NCI-H2171 (cell line): ENCODE measurements around the gene SGPP2.

ENCODE experiments used
- DNase-seq: peaks from one replicate; lab custom pipeline; 2025; lab: John Stamatoyannopoulos, UW

The SGPP2 gene

DNA sequence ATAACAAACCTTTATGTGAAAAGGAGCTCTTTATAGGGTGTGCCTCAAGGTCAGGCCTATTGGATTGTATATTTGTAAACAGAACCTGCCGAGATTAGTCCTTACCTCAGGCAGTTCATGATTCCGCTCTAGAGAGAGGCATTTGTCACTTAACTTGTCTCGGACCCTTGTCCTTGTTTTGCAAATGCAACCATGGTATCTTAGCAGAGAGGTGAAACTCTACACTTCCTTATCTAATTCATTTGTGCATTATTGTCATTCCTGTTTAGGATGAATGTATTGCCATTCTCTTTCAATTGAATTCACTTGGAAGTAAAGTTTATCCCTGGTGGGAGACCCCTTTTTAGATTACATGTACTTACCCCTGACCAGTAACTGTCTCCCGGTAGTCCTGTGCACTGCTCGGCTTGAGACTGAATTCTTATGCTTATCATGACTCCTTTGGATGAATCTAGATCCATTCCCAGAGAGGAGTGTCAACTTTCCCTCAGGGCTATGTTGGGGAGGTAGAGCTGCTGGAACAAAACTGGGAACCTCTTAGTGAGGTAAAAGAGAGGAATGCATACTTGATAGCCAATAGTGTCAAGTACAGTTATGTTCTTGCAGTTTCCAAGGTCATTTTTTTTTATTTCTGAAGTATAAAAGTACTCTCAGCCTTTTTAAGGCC is 46.6 kb downstream of the SGPP2 start:
- no peak for DNase-seq

DNA sequence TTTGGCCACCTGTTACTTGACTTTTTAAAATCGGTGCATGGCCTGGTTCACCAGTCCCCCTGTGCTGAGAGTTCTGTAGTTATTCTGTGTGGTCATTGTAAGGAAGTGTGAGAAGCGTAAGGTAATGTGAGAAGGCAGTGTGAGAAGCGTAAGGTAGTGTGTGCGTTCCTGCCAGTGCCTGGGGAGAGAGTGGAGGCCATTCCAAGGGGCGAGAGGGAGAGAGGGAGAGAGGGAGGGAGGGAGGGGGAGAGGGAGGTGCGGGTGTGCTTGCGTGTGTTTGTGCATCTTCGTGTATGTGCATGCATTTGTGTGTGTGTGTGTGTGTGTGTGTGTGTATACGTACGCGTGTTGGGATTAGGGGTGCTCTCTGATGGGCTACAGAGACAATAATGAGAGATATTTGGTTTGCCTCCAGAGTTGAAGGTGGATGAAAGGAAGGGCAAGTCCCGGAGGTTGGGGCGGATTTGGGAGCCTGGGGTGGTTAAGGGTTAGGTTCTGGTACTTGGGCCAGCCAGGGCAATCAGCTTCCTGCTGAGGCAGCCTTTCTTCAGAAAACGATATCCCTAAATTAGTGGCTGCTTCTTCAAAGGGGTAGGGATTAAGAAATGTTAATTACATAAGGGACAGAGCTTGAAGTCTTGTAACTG is 53.7 kb downstream of the SGPP2 start:
- no peak for DNase-seq

DNA sequence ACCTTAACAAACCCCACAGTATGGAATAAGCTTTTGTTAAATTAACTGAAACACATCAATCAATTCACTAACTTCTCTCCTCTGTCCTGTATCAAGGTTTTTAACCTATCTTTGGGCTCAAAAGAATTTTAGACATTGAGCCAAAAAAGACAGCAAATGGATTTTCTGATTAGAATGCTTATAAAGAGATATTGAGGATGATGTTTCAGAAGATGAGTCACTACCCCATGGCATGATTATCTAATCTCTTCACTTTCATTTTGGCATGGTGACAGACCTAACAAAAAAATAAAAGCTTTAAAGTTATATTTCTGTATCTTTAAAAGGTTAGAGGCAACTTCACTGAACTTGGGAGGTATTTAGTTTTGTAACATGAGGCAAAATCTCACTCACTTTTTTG is 55.5 kb downstream of the SGPP2 start:
- DNase-seq: no peak

DNA sequence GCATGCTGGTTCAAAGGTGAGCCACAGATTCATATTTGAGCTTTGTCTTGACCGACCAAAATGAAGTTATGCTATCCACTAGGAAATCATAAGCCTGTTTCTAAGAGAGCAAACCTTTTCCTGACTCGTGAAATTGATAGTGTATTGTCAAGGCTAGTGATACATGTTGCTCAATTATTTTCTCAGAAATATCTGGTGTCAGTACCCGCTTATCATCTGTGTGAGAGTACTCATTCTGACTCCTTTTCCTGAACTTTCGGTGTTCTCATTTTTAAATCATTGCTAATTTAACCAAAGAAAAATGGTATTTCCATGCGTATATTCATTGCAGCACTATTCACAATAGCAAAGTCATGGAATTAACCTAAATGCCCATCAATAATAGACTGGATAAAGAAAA is 56.2 kb downstream of the SGPP2 start:
- DNase-seq: no peak

DNA sequence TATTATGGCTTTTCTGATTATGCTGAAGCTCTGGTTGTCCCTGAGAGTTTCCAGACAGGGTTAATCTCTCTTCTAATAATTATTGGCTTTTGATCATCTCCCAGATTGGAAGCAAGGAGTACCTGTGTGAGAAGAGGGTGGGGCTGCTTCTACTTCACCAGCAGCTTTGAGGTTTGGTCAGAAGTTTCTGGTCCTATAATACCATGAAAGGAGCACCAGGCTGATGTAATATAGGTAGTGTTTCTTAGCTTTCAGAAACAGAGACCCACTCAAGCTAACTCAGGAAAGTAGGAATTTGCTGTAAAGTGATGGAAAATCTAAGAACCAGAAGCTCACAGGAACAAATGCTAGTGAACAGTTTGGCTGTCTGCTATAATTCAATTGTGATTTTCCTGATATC is 57.6 kb downstream of the SGPP2 start:
- no peak for DNase-seq

DNA sequence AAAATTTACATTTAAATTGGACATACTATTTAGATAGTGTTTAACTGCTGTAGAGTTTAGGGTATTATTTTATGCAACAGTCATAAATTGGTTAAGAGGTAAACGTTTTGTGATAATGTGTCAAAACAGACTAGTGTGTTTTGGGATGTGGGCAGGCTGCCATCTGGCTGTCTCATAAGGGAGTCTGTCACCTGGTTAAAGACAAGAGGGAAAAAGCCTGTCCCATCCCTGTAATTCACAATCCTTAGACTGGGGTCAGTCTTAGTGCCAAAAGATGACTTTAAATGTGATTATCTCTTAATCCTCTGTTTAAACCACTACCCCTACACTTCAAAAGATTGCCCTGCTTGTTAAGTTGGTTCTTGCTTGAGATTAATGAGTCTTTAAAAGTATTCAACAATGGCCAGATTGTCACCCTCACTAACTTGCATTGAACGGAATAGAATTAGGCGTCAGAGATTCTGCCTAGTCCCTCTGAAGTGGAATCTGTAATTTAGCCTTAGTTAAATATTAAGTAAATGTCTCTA is 59.2 kb downstream of the SGPP2 start:
- peak; percentile 10 for DNase-seq

DNA sequence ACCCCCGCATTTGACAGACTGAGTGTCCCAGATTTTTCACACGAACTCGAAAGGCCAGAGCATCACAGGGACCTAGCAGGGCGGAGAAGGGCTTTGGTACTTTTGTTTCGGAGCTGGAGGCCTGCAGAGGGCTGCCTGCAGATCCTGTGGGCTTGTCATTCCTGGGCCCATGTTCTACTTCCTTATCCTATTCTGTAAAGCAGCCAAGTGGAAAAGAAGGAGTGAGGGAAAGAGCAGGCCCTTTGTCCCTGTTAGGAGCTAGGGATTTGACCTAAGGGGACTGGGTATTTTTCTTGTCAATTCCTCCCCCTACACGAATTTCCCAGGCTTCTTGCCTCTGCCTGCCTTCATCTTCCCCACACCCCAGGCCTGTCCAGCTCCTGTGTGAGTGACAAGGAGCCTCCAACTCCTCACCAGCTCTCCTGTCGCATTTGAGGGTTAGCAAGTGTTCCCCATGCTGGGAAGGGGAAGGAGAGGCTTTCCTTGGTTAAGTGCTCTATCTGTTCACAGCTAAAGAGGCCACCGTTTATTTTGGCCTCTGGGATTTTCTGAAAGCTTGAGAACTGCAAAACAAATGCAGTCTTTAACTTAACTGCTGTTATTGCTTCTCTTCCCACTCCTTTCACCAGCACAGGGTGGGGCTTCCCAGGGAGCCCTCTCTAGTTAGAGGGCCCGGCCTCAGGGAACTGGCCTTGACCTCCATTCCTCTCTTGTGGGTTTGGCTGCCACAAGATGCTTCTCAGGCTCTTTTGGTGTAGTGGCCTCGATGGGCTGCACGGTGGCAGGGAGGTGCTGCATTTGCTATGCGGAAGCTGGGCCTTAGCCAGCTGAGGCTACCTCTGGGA is 61.2 kb downstream of the SGPP2 start:
- no peak for DNase-seq

DNA sequence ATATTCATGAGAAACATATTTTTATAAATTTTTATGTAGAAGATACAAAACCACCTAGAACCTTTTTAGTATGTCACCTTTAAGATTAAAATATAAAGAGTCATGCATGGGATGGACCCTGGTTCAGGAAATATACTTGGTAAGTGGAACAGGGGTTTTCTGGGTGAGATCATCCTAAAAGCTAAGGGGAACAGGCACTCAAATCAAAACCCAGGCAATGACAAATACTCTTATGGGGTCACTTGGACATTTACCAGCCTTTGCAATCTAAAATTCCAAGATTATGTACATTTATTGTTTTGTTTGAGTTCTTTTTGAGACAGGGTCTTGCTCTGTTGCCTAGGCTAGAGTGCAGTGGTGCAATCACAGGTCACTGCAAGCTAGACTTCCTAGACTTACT is 65.8 kb downstream of the SGPP2 start:
- DNase-seq: no peak

DNA sequence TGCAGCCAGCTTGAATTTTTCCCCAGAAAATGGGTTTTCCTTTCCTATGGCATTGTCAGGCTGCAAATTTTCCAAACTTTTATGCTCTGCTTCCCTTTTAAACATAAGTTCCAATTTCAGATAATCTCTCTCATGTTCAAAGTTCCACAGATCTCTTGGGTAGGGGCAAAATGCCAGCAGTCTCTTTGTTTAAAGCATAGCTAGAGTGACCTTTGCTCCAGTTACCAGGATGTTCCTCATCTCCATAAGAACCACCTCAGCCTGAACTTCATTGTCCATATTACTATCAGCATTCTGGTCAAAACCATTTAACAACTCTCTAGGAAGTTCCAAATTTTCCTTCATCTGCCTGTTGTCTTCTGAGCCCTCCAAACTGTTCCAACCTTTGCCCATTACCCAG is 68.3 kb downstream of the SGPP2 start:
- no peak for DNase-seq

DNA sequence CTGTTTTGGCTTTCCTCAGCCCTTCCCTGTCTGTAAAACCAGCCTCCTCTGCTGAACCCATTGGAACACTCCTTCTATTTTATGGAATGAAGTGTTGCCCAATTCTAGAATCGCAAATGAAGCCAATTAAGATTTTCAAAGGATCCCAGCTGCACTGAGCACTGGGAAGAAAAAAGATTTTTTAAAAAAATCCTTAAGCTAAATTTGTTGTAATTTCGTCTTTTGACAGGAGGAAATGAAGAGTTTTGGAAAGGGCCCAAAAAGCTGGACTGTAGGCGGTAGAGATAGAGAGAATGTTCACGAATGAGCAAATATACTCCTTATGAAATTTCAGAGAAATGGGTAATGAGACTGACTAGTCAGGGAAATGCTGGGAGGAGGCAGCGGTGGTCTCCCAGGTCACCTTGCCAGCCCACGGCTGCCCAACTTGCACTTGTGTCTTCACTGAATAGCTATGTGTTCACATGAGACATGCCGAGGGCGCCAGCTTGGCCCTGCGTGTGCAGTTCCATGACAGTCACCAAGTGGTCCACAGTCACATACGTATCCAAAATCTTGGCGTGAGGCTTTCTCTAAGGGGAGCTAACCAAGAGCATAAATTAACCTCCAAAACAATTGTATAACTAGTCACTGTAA is 69.9 kb downstream of the SGPP2 start:
- no peak for DNase-seq

DNA sequence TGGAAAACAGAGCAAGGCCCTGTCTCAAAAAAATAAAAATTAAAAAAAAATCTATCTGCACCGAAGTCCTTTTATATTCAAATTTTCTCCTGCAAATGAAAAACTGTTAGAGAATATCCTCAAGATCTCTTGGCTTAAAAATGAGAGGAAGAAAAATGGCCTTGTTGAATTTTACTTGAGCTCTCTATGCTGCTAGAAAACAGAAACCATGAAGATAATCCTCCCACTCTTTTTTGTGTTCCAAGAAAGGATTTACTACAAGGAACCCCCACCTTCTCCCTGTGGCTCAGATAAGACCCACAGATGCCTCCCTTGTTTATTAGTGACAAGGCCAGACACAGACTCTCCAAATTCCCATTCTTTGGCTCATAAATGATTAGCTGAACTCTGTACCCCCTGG is 71.0 kb downstream of the SGPP2 start:
- DNase-seq: no peak

DNA sequence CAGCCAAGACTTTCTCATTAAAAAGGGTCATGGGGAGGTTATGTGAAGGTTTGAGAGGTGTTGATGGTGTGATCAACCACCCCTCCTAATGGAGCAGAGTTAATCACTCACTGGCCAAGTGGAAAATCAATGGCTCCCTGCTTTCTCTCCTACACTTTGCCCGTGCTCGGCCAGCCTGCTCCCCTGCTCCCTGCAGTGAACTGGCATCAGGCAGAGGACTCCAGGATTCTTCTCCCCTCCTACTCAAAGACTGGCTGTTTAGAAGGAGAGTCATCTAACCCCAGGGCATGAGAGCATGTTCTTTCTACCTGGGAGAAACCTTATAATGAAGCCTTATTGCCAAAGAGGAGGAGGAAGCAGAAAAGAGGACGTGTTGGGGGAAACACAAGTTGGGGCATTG is 74.9 kb downstream of the SGPP2 start:
- DNase-seq: no peak

DNA sequence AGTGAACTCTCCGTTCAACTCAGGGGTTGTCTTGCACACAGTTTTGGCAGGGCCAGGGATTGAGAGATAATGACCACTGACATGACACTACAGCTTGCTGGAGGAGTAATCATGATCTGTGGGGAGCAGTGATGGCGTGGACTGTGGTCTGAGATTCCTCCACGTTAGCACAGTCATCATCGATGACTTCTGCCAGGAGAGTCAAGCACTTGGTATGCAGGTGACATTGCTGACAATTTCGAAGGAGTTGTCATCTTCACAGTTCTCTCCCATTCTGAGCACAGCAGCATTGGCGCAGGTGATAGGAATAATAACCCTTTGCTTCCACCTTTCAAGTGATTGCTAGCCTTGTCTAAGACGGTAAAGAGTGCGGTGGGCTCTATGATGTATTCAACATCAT is 79.8 kb downstream of the SGPP2 start:
- DNase-seq: no peak

DNA sequence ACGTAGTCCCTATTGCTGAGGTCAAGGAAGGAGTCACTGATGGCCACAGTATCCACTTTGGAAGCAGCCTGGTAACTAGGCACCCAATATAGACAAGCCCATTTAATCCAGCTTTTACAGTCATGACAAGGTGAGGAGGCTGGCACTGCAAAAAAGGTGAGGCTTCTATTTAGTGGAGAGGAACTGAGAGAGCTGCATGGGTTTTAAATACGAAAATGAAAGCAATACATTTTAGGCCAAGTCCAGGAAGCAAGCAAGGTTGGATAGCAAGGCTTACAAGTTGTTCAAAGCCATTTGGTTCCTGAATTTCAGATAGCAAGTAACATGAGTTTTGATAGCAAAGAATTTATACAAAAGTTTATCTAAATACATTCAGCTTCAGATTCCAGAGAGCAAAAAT is 80.4 kb downstream of the SGPP2 start:
- no peak for DNase-seq

DNA sequence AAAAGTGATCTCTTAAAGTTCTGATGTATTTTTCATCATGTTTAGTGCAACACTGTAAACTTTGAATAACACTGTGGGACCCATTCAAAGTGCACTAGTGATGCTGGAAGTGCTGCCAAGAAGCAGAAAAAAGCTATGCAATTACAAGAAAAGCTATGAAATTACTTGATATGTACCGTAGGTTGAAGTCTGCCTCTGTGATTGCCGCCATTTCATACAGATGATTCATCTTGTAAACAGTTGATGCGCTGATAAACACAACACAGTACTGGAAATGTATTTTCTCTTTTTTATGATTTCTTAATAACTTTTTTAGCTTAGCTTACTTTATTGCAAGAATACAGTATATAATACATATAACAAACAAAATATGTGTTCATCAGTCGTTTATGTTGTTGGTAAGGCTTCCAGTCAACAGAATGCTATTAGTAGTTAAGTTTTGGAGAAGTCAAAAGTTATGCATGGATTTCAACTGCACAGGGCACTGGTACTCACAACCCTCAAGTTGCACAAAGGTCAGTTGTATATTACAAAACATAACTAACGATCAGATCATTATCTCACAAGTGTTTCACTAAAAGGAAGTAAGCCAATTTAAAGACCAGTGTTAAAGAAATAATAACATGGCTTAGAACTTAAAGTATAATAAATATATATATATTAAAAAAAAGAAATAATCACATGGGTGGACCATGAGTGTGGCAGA is 82.0 kb downstream of the SGPP2 start:
- no peak for DNase-seq

DNA sequence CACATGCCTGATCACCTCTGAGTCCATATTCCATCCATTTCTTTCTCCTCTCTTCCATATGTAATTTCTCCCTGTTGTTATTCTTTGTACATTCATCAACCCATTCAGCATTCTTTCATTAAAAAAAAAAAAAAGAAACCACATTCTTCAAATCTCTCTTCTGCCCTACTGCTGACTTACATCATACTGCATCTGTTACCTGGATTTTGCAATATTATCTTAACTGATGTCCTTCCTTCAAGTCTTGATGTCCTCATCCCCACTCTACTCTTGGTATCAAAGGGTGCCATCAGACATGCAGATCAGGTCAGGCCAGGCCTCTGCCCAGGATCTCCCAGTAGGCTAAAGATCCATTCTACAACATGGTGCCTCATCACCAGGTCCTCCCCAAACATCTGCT is 90.6 kb downstream of the SGPP2 start:
- no peak for DNase-seq

DNA sequence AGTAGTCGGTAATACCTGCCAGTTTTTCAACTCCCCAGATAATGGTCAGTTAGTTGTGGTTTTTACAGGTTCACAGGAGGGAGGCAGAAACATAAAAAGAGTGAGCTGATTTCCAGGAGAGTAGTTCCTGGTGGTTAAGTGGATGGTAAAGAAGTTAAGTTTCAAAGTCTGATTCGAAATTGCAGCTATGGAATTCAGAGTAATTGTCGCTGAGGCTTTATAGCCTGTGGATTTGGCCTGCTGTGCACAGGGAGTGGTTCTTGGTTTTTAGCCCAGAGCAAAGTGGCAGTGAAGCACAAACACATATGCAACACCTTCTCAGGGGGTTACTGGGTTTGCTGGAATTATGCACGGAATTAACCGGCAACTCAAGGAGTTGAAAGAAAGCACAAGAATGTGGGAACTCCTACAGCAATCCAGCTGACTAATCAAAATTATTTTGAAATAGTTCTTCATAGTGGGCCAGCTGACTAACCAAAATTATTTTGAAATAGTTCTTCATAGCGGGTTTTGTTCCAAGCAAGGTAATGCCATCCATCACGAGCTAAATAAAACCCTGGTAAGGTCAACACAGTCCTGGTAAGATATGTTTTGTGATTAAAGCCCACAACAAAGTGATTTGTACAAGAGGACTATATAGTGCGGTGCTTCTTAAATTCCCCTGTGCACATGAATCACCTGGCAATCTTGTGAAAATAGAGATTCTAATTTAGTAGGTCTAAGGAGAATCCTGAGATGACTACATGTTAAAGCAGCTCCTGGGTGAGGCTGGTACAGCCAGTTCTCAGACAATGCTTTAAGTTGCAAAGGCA is 94.4 kb downstream of the SGPP2 start:
- DNase-seq: no peak

DNA sequence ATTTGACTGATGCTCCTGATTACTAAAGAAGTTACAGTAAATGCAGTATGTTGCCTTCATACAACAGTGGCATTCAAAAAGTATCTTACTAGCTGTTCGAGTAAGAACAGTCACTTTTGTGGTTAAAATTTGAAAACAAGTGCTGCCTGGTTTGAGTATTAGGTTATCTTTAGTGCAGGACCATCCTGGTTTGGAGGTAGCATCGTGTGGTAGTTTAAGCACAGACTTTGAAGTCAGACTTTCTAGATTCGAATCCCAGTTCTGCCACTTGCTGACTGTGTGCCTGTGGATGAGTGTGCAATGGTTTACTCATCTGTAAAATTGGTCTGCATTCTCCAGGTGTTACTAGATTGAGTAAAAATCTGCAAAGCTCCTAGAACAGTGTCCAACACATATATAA is 96.8 kb downstream of the SGPP2 start:
- DNase-seq: no peak

DNA sequence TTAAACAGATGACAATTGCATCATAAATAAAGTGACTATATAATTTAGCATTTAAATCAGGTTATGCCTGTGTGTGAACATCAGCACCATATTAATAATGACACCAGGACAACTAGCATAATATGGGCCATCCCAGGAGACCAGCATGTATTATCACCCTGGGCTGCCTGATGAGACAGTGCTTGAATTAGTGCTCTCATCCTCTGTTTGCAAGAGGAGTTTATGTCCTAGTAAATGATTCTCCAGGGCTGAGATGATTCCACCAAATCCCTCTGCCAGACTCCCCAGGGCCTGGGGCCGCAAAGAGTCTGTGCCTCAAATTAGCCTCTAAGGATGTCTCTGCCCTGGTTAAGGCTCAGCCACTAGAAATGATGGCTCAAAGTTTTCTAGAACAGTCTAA is 97.7 kb downstream of the SGPP2 start:
- no peak for DNase-seq

DNA sequence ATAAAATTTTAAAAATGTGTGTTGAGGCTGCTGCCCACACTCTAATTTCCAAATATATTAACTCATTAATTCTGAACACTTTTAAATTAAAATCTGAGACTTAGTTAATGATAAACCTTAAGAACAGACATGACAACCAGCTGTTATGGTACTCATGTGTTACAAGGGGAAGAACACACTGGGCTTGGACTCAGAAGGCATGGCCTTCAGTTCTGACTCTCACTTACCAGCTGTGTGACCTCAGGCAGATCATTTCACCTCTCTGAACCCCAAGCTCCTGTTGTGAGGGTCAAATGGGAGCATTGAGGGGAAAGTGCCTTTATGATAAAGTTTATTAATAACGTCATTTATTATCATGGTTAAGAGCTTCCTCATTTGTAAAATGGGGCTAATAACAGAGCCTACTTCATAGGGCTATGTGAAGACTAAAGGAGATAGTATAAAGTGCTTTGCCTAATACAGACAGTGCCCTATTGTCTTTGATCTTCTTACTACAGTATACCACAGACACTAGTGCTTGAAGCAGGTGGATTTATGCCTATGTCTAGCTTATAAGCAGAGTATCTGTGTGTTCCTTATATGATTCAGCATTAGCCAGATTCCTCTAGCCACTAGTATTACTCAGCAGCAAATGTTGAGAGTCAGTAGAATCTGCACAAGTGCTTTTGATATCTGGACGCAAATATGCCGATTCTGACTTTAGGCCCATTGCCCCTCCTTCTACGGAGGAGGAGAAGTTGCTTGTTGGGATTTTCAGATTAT is 99.6 kb downstream of the SGPP2 start:
- DNase-seq: no peak
